Mesothelial cell of epicardium (in vitro differentiated cells): Measurements from ENCODE around the gene GRIN2A. TPM values are rescaled to one million over a fixed set of nuclear protein-coding genes. Genes with fewer than 3 reads are reported as not detected.

Experiments used
- DNase-seq, 2 experiments: peaks; one replicate each; pipeline ENCODE4 v3.0.0; 2021; ENCODE audit warnings: low spot score in 2 of 2; ENCODE audit not compliant: unreplicated experiment in 2 of 2
- H3K27ac Mint-ChIP-seq: 2 replicates; pipeline ENCODE4 v1.8.0; 2021; ENCODE audit warnings: mixed read lengths
- H3K27me3 Mint-ChIP-seq: 2 replicates; pipeline ENCODE4 v1.8.0; 2021; ENCODE audit warnings: low read depth, mixed read lengths
- H3K36me3 Mint-ChIP-seq: 2 replicates; pipeline ENCODE4 v1.8.0; 2021; ENCODE audit warnings: mixed read lengths
- H3K4me1 Mint-ChIP-seq: 2 replicates; pipeline ENCODE4 v1.8.0; 2021; ENCODE audit warnings: mixed read lengths
- H3K4me3 Mint-ChIP-seq: 2 replicates; pipeline ENCODE4 v1.8.0; 2021; ENCODE audit warnings: mild to moderate bottlenecking, moderate library complexity, mixed read lengths
- H3K9me3 Mint-ChIP-seq: 2 replicates; pipeline ENCODE4 v1.8.0; 2021; ENCODE audit warnings: mixed read lengths
- total RNA-seq: library from RNA; stranded (reverse); gene quantifications from 3 replicates; pipeline ENCODE4 v1.2.1, GENCODE V29; 2021
- TF ChIP-seq, protein P1 (sequence below): fragments of 200-600 bp; sonication (generic); IDR thresholded peaks from one replicate; pipeline ENCODE4 v1.5.0; 2021; ENCODE audit warnings: antibody characterized with exemption; ENCODE audit not compliant: unreplicated experiment

Gene GRIN2A
- total RNA-seq, 1 donor from 2014 or later: 4.9 TPM

DNA sequence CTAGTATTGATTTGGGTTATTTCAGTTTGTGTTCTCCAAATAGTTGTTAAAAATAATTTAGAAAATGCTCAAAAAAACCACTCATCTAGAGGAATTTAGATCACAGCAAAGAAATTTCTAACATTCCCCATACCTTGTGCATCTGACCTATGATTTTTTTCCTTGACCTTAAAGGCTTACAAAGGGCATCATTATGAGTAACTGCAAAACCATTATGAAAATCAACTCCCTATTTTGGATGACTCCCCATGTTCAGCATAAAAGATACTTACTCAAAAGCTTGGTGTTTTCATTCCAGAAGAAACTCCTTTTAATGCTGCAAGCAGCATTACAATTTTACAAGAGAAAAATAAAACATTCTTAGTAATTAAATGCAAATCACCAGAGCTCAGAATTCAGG is 83.2 kb downstream of the GRIN2A start:
- Mint-ChIP-seq H3K27ac (no peak overlapping the region), H3K27me3 (peaks cover 7% of the 10 kb centered on the region), H3K4me3 (no peak overlapping the region), H3K36me3 (no peaks in the 10 kb centered on the region), H3K4me1 (no peaks in the 10 kb centered on the region), H3K9me3 (peaks cover 13% of the 10 kb centered on the region)
- DNase-seq: no peak
- TF ChIP-seq, protein P1, sequence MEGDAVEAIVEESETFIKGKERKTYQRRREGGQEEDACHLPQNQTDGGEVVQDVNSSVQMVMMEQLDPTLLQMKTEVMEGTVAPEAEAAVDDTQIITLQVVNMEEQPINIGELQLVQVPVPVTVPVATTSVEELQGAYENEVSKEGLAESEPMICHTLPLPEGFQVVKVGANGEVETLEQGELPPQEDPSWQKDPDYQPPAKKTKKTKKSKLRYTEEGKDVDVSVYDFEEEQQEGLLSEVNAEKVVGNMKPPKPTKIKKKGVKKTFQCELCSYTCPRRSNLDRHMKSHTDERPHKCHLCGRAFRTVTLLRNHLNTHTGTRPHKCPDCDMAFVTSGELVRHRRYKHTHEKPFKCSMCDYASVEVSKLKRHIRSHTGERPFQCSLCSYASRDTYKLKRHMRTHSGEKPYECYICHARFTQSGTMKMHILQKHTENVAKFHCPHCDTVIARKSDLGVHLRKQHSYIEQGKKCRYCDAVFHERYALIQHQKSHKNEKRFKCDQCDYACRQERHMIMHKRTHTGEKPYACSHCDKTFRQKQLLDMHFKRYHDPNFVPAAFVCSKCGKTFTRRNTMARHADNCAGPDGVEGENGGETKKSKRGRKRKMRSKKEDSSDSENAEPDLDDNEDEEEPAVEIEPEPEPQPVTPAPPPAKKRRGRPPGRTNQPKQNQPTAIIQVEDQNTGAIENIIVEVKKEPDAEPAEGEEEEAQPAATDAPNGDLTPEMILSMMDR: no peak

DNA sequence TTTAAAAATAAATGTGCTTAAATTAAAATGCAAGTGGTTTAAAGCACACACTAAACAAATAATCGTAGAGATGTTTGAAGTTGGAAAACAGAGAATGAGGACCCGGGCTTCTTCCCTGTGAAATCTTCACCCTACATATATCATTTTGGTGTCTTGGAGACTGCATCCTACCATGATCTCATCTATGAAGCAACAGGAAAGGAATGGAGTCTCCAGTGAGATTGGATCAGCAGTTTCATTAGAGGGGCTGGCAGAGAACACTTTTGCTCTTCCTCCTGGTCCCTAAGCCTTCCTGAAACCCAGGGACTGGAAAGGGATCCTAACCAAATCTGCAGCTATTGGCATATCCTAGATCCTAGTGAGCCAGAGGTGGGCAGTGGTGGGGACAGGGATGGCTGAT is 85.0 kb downstream of the GRIN2A start:
- no peaks in the 10 kb centered on the region for H3K36me3 Mint-ChIP-seq
- H3K4me1 Mint-ChIP-seq: no peaks in the 10 kb centered on the region
- no peak overlapping the region for H3K4me3 Mint-ChIP-seq
- H3K27ac Mint-ChIP-seq: no peak overlapping the region
- no peak for DNase-seq
- peaks cover 4% of the 10 kb centered on the region for H3K27me3 Mint-ChIP-seq
- TF ChIP-seq, protein P1: no peak
- peaks cover 9% of the 10 kb centered on the region for H3K9me3 Mint-ChIP-seq

DNA sequence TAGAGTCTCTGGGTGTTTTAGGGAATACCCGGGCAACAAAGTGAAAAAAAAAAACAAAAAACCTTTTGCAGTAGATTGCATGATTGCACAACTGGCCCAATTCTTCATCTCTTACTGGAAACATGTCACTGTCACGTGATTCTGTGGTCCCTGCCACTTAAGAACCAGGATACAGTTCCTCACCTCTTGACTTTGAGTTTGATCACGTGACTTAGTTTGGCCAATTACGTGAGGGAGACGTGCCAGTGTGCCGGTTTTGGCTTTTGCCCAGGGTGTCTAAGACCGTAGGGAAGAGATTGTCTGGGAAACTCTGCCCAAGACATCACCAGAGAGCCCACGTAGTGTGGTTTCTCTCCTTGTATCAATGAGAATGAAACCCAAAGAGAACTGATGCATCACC is 88.7 kb downstream of the GRIN2A start:
- Mint-ChIP-seq H3K27ac (no peak overlapping the region), H3K27me3 (peaks cover 4% of the 10 kb centered on the region), H3K36me3 (no peaks in the 10 kb centered on the region), H3K4me1 (peaks cover 3% of the 10 kb centered on the region), H3K4me3 (no peak overlapping the region), H3K9me3 (peaks cover 21% of the 10 kb centered on the region)
- TF ChIP-seq, protein P1: no peak
- DNase-seq: no peak

DNA sequence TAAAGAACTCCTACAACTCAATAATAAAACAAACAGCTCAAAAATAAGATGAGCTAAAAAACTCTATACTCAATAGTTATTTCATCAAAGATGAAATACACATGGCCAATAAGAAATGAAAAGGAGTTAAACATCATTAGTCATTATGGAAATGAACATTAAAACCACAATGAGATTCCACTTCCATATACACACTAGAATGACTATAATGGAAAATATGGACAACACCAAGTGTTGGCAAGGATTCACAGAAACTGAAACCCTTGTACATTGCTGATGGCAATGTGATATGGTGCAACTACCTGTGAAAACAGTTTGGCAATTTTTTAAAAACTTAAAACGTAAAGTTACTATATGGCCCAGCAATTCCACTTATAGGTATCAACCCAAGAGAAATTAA is 91.4 kb downstream of the GRIN2A start:
- Mint-ChIP-seq H3K36me3 (no peaks in the 10 kb centered on the region), H3K9me3 (peaks cover 17% of the 10 kb centered on the region), H3K4me3 (no peak overlapping the region), H3K27me3 (no peaks in the 10 kb centered on the region), H3K27ac (no peak overlapping the region), H3K4me1 (peaks cover 13% of the 10 kb centered on the region)
- TF ChIP-seq, protein P1: no peak
- no peak for DNase-seq

DNA sequence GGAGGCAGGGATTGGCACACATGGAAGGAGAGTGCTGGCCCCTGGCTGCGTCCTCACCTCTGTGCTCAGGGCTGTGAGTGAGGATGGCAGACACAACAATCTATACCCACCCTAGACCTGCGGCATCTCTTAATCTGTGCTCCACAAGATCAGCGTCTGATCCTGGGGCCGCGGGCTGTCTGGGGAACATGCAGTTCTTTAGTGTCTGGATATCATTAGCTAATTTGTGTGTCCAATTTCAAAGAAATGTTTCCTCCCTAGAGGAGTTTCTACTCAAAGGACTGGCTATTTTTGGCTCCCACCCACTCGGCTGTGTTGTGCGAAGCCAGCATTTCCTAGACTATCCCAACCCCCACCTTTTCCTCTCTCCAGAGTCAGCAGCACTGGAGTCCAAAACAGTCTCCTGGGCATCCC is 93.8 kb downstream of the GRIN2A start:
- H3K27ac Mint-ChIP-seq: no peak overlapping the region
- H3K9me3 Mint-ChIP-seq: peaks cover 16% of the 10 kb centered on the region
- H3K4me3 Mint-ChIP-seq: no peak overlapping the region
- H3K36me3 Mint-ChIP-seq: no peaks in the 10 kb centered on the region
- H3K27me3 Mint-ChIP-seq: no peaks in the 10 kb centered on the region
- peaks cover 15% of the 10 kb centered on the region for H3K4me1 Mint-ChIP-seq
- TF ChIP-seq, protein P1: no peak
- DNase-seq: no peak

DNA sequence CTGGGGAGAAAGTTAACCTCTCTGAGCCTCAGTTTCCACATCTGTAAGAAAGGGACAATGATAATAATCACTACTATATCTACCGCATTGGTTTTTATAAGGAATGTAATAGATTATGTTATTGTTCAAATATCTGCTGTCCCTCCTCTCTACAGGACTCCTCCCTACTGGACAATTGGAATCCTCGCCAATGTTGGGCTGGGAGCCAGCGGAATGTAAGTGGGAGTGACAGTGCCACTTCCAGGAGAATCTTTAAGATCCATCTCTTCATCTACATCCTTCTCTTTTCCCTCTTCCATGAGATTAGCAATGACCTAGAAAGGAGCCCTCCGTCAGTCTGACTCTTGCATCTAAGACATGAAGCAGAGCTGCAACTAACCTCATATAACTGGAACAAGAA is 95.1 kb downstream of the GRIN2A start:
- H3K27ac Mint-ChIP-seq: no peak overlapping the region
- no peak for DNase-seq
- no peak overlapping the region for H3K4me3 Mint-ChIP-seq
- no peaks in the 10 kb centered on the region for H3K36me3 Mint-ChIP-seq
- peaks cover 18% of the 10 kb centered on the region for H3K4me1 Mint-ChIP-seq
- no peaks in the 10 kb centered on the region for H3K27me3 Mint-ChIP-seq
- TF ChIP-seq, protein P1: no peak
- H3K9me3 Mint-ChIP-seq: peaks cover 16% of the 10 kb centered on the region
